WTC11 (cell line): ENCODE measurements around the gene PDAP1.

ENCODE experiments used
- ATF1 ChIP-seq: sonication (generic); formaldehyde crosslinking; IDR thresholded peaks from 2 replicates; pipeline ENCODE4 v1.8.1; 2023; ENCODE audit warnings: mild to moderate bottlenecking, moderate library complexity, missing genetic modification reagents
- ATF3 ChIP-seq: sonication (generic); formaldehyde crosslinking; conservative IDR thresholded peaks from 2 replicates; pipeline ENCODE4 v1.8.1; 2022; ENCODE audit warnings: mild to moderate bottlenecking, missing genetic modification reagents
- ELF4 ChIP-seq: sonication (generic); formaldehyde crosslinking; IDR thresholded peaks from 2 replicates; pipeline ENCODE4 v1.8.1; 2022; ENCODE audit warnings: low read depth, mild to moderate bottlenecking, moderate library complexity, missing genetic modification reagents
- GABPB1 ChIP-seq: sonication (generic); formaldehyde crosslinking; IDR thresholded peaks from 2 replicates; pipeline ENCODE4 v1.8.1; 2023; ENCODE audit warnings: mild to moderate bottlenecking, missing genetic modification reagents
- IRF2 ChIP-seq: sonication (generic); formaldehyde crosslinking; IDR thresholded peaks from 2 replicates; pipeline ENCODE4 v1.8.0; 2022; ENCODE audit warnings: low read depth, missing genetic modification reagents, borderline replicate concordance
- KAT7 ChIP-seq: sonication (generic); formaldehyde crosslinking; IDR thresholded peaks from 2 replicates; pipeline ENCODE4 v1.8.1; 2023; ENCODE audit warnings: missing genetic modification reagents, mild to moderate bottlenecking, borderline replicate concordance
- RELA ChIP-seq: sonication (generic); formaldehyde crosslinking; IDR thresholded peaks from 2 replicates; pipeline ENCODE4 v1.8.1; 2022; ENCODE audit warnings: missing genetic modification reagents, mild to moderate bottlenecking, borderline replicate concordance
- SP1 ChIP-seq: sonication (generic); formaldehyde crosslinking; conservative IDR thresholded peaks from 2 replicates; pipeline ENCODE4 v1.8.1; 2022; ENCODE audit warnings: missing genetic modification reagents
- TF ChIP-seq, protein P1 (sequence below): fragments of 200-600 bp; IDR thresholded peaks from 2 replicates; pipeline ENCODE4 v1.8.0; 2022; ENCODE audit warnings: antibody characterized with exemption
- TF ChIP-seq, protein P2 (sequence below): sonication (generic); formaldehyde crosslinking; IDR thresholded peaks from 2 replicates; pipeline ENCODE4 v1.8.0; 2022; ENCODE audit warnings: mild to moderate bottlenecking, missing genetic modification reagents

DNA sequence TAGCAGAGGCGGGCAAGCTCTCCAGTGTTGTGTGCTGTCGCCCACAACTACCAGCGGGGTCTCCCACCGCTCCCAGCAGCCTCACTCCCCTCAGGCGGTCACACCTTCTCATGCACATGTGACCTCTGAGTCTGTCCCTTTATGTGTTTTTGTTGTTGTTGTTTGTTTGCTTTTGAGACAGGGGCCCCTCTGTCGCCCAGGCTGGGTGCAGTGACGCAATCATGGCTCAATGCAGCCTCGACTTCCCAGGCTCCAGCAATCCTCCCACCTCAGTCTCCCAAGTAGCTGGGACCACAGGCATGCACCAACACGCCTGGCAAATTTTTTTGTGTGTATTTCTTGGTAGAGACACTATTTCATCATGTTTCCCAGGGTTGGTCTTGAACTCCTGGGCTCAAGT, 31.8 kb upstream of the PDAP1 start:
- TF ChIP-seq, protein P1, sequence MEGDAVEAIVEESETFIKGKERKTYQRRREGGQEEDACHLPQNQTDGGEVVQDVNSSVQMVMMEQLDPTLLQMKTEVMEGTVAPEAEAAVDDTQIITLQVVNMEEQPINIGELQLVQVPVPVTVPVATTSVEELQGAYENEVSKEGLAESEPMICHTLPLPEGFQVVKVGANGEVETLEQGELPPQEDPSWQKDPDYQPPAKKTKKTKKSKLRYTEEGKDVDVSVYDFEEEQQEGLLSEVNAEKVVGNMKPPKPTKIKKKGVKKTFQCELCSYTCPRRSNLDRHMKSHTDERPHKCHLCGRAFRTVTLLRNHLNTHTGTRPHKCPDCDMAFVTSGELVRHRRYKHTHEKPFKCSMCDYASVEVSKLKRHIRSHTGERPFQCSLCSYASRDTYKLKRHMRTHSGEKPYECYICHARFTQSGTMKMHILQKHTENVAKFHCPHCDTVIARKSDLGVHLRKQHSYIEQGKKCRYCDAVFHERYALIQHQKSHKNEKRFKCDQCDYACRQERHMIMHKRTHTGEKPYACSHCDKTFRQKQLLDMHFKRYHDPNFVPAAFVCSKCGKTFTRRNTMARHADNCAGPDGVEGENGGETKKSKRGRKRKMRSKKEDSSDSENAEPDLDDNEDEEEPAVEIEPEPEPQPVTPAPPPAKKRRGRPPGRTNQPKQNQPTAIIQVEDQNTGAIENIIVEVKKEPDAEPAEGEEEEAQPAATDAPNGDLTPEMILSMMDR = no peak
- no peak for TF ChIP-seq KAT7
- TF ChIP-seq, protein P2, sequence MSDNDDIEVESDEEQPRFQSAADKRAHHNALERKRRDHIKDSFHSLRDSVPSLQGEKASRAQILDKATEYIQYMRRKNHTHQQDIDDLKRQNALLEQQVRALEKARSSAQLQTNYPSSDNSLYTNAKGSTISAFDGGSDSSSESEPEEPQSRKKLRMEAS (CRISPR knock-in tag) = no peak
- no peak for TF ChIP-seq GABPB1 (CRISPR knock-in tag)
- no peak for TF ChIP-seq IRF2 (CRISPR knock-in tag)
- no peak for TF ChIP-seq ATF3 (CRISPR knock-in tag)
- no peak for TF ChIP-seq SP1
- TF ChIP-seq ATF1 (CRISPR knock-in tag) = no peak
- no peak for TF ChIP-seq ELF4
- TF ChIP-seq RELA = no peak
